GM23338 (cell line): Measurements from ENCODE around the gene ADAP1. TPM values are rescaled to one million over a fixed set of nuclear protein-coding genes. Genes with fewer than 3 reads are reported as not detected.

Experiments used
- ATAC-seq: fragments of 200-7000 bp; cut with Tn5 transposase; 3 replicates; pipeline ENCODE4 v1.9.1; 2020
- DNase-seq: peaks from one replicate; pipeline ENCODE4 v3.0.0-alpha.2; 2015; ENCODE audit warnings: low spot score
- H2AFZ ChIP-seq: fragments of 200-600 bp; sonication (generic); 2 replicates; pipeline ENCODE4 v1.8.0; 2016; ENCODE audit warnings: antibody characterized with exemption, mild to moderate bottlenecking, moderate library complexity
- H3F3A ChIP-seq: fragments of 200-600 bp; sonication (generic); replicated peaks from 2 replicates; pipeline ENCODE4 v1.8.0; 2017; ENCODE audit warnings: antibody characterized with exemption, mixed run types, low read depth
- H3K27ac ChIP-seq: fragments of 200-600 bp; sonication (generic); 2 replicates; pipeline ENCODE4 v1.6.1; 2016; ENCODE audit warnings: low read depth
- H3K27me3 ChIP-seq: fragments of 200-600 bp; sonication (generic); 2 replicates; pipeline ENCODE4 v1.8.0; 2016; ENCODE audit warnings: mild to moderate bottlenecking, mixed run types, moderate library complexity; ENCODE audit not compliant: insufficient read depth
- H3K36me3 ChIP-seq: fragments of 200-600 bp; sonication (generic); 2 replicates; pipeline ENCODE4 v1.8.0; 2016; ENCODE audit warnings: mild to moderate bottlenecking; ENCODE audit not compliant: insufficient read depth
- H3K4me1 ChIP-seq: fragments of 200-600 bp; sonication (generic); 2 replicates; pipeline ENCODE4 v1.8.0; 2016; ENCODE audit warnings: mild to moderate bottlenecking, moderate library complexity; ENCODE audit not compliant: insufficient read depth
- H3K4me2 ChIP-seq: fragments of 200-600 bp; sonication (generic); 2 replicates; pipeline ENCODE4 v1.7.1; 2017; ENCODE audit warnings: mixed run types
- H3K4me3 ChIP-seq: fragments of 200-600 bp; sonication (generic); 2 replicates; pipeline ENCODE4 v1.6.1; 2016; ENCODE audit warnings: mixed run types
- H3K79me2 ChIP-seq: fragments of 200-600 bp; sonication (generic); replicated peaks from 2 replicates; pipeline ENCODE4 v1.8.0; 2017; ENCODE audit warnings: mild to moderate bottlenecking; ENCODE audit not compliant: insufficient read depth
- H3K9me2 ChIP-seq: fragments of 200-600 bp; sonication (generic); 2 replicates; pipeline ENCODE4 v1.8.0; 2017; ENCODE audit not compliant: insufficient read depth
- H4K20me1 ChIP-seq: fragments of 200-600 bp; sonication (generic); replicated peaks from 2 replicates; pipeline ENCODE4 v1.8.0; 2017; ENCODE audit warnings: mild to moderate bottlenecking; ENCODE audit not compliant: insufficient read depth
- H3K27ac Mint-ChIP-seq: 2 replicates; pipeline ENCODE4 v1.8.0; 2020; ENCODE audit warnings: inconsistent platforms, mild to moderate bottlenecking, moderate library complexity, mixed read lengths
- H3K27me3 Mint-ChIP-seq: 3 replicates; pipeline ENCODE4 v1.8.0; 2022; ENCODE audit warnings: low read depth, mild to moderate bottlenecking, moderate library complexity, mixed read lengths, inconsistent platforms; ENCODE audit not compliant: insufficient read depth, poor library complexity
- H3K36me3 Mint-ChIP-seq: 3 replicates; pipeline ENCODE4 v1.8.0; 2021; ENCODE audit warnings: low read depth, mild to moderate bottlenecking, inconsistent platforms, moderate library complexity, mixed read lengths
- H3K4me1 Mint-ChIP-seq: 3 replicates; pipeline ENCODE4 v1.8.0; 2020; ENCODE audit warnings: mild to moderate bottlenecking, inconsistent platforms, mixed read lengths
- H3K4me3 Mint-ChIP-seq: 3 replicates; pipeline ENCODE4 v1.8.0; 2021; ENCODE audit warnings: moderate library complexity, mild to moderate bottlenecking, inconsistent platforms, mixed read lengths
- H3K9me3 Mint-ChIP-seq: 3 replicates; pipeline ENCODE4 v1.8.0; 2020; ENCODE audit warnings: moderate library complexity, mild to moderate bottlenecking, inconsistent platforms, mixed read lengths
- CREB1 ChIP-seq: fragments of 250-450 bp; sonication (Bioruptor Pico); IDR thresholded peaks from 2 replicates; pipeline ENCODE4 v1.5.0; 2020; ENCODE audit warnings: low read depth, mild to moderate bottlenecking, moderate library complexity
- EZH2 ChIP-seq: fragments of 200-600 bp; sonication (generic); IDR thresholded peaks from one replicate; pipeline ENCODE4 v1.8.0; 2017; ENCODE audit warnings: antibody characterized with exemption, mild to moderate bottlenecking, low read depth; ENCODE audit not compliant: unreplicated experiment
- EZH2phosphoT487 ChIP-seq: fragments of 200-600 bp; sonication (generic); IDR thresholded peaks from one replicate; pipeline ENCODE4 v1.8.1; 2018; ENCODE audit warnings: antibody characterized with exemption; ENCODE audit not compliant: unreplicated experiment
- JUNB ChIP-seq: IDR thresholded peaks from one replicate; pipeline ENCODE4 v1.6.1; 2016; ENCODE audit warnings: antibody characterized with exemption; ENCODE audit not compliant: unreplicated experiment
- NANOG ChIP-seq: IDR thresholded peaks from 2 replicates; pipeline ENCODE4 v1.6.1; 2016; ENCODE audit warnings: antibody characterized with exemption, borderline replicate concordance
- REST ChIP-seq: IDR thresholded peaks from one replicate; pipeline ENCODE4 v1.6.1; 2018; ENCODE audit warnings: antibody characterized with exemption; ENCODE audit not compliant: unreplicated experiment
- ZNF114 ChIP-seq: fragments of 250-450 bp; sonication (Bioruptor Pico); IDR thresholded peaks from 2 replicates; pipeline ENCODE4 v1.5.0; 2020; ENCODE audit warnings: mild to moderate bottlenecking, moderate library complexity
- ZNF331 ChIP-seq: fragments of 250-450 bp; sonication (Bioruptor Pico); IDR thresholded peaks from 2 replicates; pipeline ENCODE4 v1.5.0; 2020; ENCODE audit warnings: low read depth, mild to moderate bottlenecking, moderate library complexity
- ZNF462 ChIP-seq: fragments of 250-450 bp; sonication (Bioruptor Pico); IDR thresholded peaks from 2 replicates; pipeline ENCODE4 v1.5.0; 2020; ENCODE audit warnings: mild to moderate bottlenecking, moderate library complexity
- polyA plus RNA-seq: library from polyadenylated mRNA; unstranded; fragments of >200 nt; fragmentation: Nextera tagmentation; extraction: Ambion mirVana; gene quantifications from 2 replicates; pipeline ENCODE4 v1.2.1, GENCODE V29; 2016
- total RNA-seq: library from RNA; depleted of rRNA; stranded (reverse); fragments of >200 nt; shearing (Covaris generic); gene quantifications from 2 replicates; pipeline ENCODE4 v1.2.3, GENCODE V29; 2014

The ADAP1 gene
- total and polyA plus RNA-seq, 2 experiments from 2014 or later: 2.2 to 9.6 TPM

- no peaks in the 10 kb centered on the region for H3K4me1 ChIP-seq
- DNase-seq (no peak), ATAC-seq (no peak)
- no peak overlapping the region for H3K4me3 ChIP-seq
- Mint-ChIP-seq H3K9me3 (no peaks in the 10 kb centered on the region; the same call in 1 of the 3 replicates), H3K27ac (no peak overlapping the region), H3K36me3 (peaks cover 9% of the 10 kb centered on the region; the same call in 2 of the 3 replicates), H3K4me3 (no peak overlapping the region), H3K27me3 (peaks cover 11% of the 10 kb centered on the region), H3K4me1 (peaks cover 6% of the 10 kb centered on the region)
- no peaks in the 10 kb centered on the region for H3K27me3 ChIP-seq
- H2AFZ ChIP-seq: no peak overlapping the region
- peaks cover 5% of the 10 kb centered on the region for H4K20me1 ChIP-seq
- H3K9me2 ChIP-seq: no peaks in the 10 kb centered on the region
- peak; percentile 77 for TF ChIP-seq ZNF331
- TF ChIP-seq EZH2: no peak
- no peaks in the 10 kb centered on the region for H3K36me3 ChIP-seq
- no peak overlapping the region for H3K27ac ChIP-seq
- no peaks in the 10 kb centered on the region for H3K79me2 ChIP-seq
- 0 out of 2 replicates have a peak, but pooled peaks cover 5% of the 10 kb centered on the region for H3F3A ChIP-seq
- H3K4me2 ChIP-seq: no peak overlapping the region
Observed at GRCh38 chr7:962401-963081, 8.1 kb upstream of the ADAP1 start.

- Mint-ChIP-seq H3K4me3 (no peak overlapping the region), H3K36me3 (peaks cover 4% of the 10 kb centered on the region; the same call in 1 of the 3 replicates), H3K27me3 (peaks cover 13% of the 10 kb centered on the region), H3K9me3 (no peaks in the 10 kb centered on the region; the same call in 1 of the 3 replicates), H3K4me1 (peaks cover 6% of the 10 kb centered on the region), H3K27ac (no peak overlapping the region)
- H3K9me2 ChIP-seq: no peaks in the 10 kb centered on the region
- peaks cover 5% of the 10 kb centered on the region for H4K20me1 ChIP-seq
- 0 out of 2 replicates have a peak, but pooled peaks cover 3% of the 10 kb centered on the region for H3F3A ChIP-seq
- no peaks in the 10 kb centered on the region for H3K36me3 ChIP-seq
- ATAC-seq: no peak
- H3K4me3 ChIP-seq: no peak overlapping the region
- no peaks in the 10 kb centered on the region for H3K4me1 ChIP-seq
- H3K27me3 ChIP-seq: no peaks in the 10 kb centered on the region
- no peak for DNase-seq
- no peak overlapping the region for H3K4me2 ChIP-seq
- no peak overlapping the region for H2AFZ ChIP-seq
- H3K27ac ChIP-seq: no peak overlapping the region
- no peaks in the 10 kb centered on the region for H3K79me2 ChIP-seq
- TF ChIP-seq JUNB: no peak
- TF ChIP-seq EZH2: no peak
- TF ChIP-seq ZNF462 (CRISPR knock-in tag): no peak
- TF ChIP-seq EZH2phosphoT487: no peak
- TF ChIP-seq ZNF114 (CRISPR knock-in tag): no peak
- TF ChIP-seq REST: no peak
- TF ChIP-seq NANOG: no peak
- TF ChIP-seq CREB1 (CRISPR knock-in tag): no peak
Observed at GRCh38 chr7:961546-962400, 7.3 kb upstream of the ADAP1 start.
